Activated CD4-positive, alpha-beta memory T cell treated with anti-CD3 and anti-CD28 coated beads, Interleukin-2, amount 10 ng/mL, durations not matched to agents 7 days and 5 days (primary cell): ENCODE results near the gene LUC7L2. TPM values are rescaled to one million over a fixed set of nuclear protein-coding genes. Genes with fewer than 3 reads are reported as not detected.

Experiments used
- CTCF ChIA-PET: fragments of 350-600 bp; sonication (Branson Sonifier 250); formaldehyde crosslinking; loops from one replicate; lab custom pipeline; 2021; ENCODE audit warnings: antibody characterized with exemption, inconsistent platforms; lab: Charles Lee
- POLR2A ChIA-PET: fragments of 350-600 bp; sonication (Branson Sonifier 250); formaldehyde crosslinking; loops from one replicate; lab custom pipeline; 2021; ENCODE audit warnings: antibody characterized with exemption; lab: Charles Lee
- DNase-seq: peaks from one replicate; pipeline ENCODE4 v3.0.0-alpha.2; 2020
- H3K27ac Mint-ChIP-seq: one replicate; pipeline ENCODE4 v1.8.0; 2021; ENCODE audit warnings: mild to moderate bottlenecking, mixed read lengths
- H3K27me3 Mint-ChIP-seq: one replicate; pipeline ENCODE4 v1.8.0; 2021; ENCODE audit warnings: mixed read lengths
- H3K36me3 Mint-ChIP-seq: one replicate; pipeline ENCODE4 v1.8.0; 2021; ENCODE audit warnings: low read depth, mixed read lengths
- H3K4me1 Mint-ChIP-seq: one replicate; pipeline ENCODE4 v1.8.0; 2021; ENCODE audit warnings: mixed read lengths
- H3K4me3 Mint-ChIP-seq: one replicate; pipeline ENCODE4 v1.8.0; 2021; ENCODE audit warnings: mild to moderate bottlenecking, mixed read lengths
- H3K9me3 Mint-ChIP-seq: one replicate; pipeline ENCODE4 v1.8.0; 2021; ENCODE audit warnings: mixed read lengths
- total RNA-seq, 2 experiments: library from RNA; stranded (reverse); gene quantifications; one replicate each; pipeline ENCODE4 v1.2.3, GENCODE V29; 2021

The LUC7L2 gene
- total RNA-seq, 2 experiments from 2014 or later: 106 to 110 TPM

DNA sequence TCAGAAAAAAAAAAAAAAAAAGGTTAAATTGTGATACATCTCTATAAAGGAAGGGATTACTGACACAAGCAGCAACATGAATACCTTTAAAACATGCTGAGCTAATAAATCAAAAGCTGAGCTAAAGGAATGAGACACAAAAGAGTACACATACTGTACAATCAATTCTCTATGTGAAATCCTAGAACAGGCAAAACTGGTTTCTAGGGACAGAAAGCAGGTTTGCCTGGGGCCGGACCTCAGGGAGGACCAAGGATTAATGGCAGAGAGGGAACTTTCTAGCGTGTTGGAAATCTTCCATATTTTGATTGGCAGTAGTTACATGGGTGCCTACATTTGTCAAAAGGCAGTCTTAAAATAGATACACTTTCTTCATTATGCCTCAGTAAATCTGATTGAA lies 71.3 kb downstream of the LUC7L2 start:
- CTCF ChIA-PET: interaction anchor here (0.7 kb wide), 1 partner anchor 402 kb away, joined by 3 read pairs; no protein-coding TSS in a partner anchor
- Mint-ChIP-seq H3K4me3 (no peak overlapping the region), H3K27ac (no peak overlapping the region), H3K9me3 (no peaks in the 10 kb centered on the region), H3K27me3 (no peaks in the 10 kb centered on the region), H3K4me1 (peaks cover 4% of the 10 kb centered on the region), H3K36me3 (peaks cover 13% of the 10 kb centered on the region)
- POLR2A ChIA-PET: interaction anchor here (1.2 kb wide), 1 partner anchor 70 kb away, joined by 3 read pairs; no protein-coding TSS in a partner anchor
- no peak for DNase-seq

DNA sequence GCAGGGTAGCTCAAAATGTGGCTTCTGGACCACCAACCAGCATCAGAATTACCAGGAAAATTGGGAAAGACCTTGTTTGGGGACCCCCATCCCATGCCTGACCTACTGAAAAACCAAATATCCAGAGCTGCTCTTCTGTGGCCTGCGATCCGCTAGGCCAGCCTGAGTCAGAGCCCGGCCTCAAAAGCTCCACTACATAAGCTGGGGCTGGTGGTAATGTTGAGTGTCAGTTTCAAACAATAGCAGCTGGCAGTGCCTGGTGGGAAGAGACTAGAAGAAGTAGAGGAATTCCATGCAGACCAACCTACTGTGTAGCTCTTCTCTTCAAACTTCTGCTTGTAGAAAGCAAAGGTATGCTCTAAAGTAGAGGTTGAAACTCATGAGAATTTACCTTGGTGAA lies 71.8 kb downstream of the LUC7L2 start:
- peaks cover 4% of the 10 kb centered on the region for H3K4me1 Mint-ChIP-seq
- H3K36me3 Mint-ChIP-seq: peaks cover 13% of the 10 kb centered on the region
- no peaks in the 10 kb centered on the region for H3K9me3 Mint-ChIP-seq
- H3K27ac Mint-ChIP-seq: no peak overlapping the region
- no peaks in the 10 kb centered on the region for H3K27me3 Mint-ChIP-seq
- no peak for DNase-seq
- ChIA-PET CTCF (interaction anchor here (0.6 to 0.7 kb wide), 2 partner anchors 237 to 402 kb away, joined by 3 read pairs; no protein-coding TSS in a partner anchor), POLR2A (interaction anchor here (1.2 kb wide), 1 partner anchor 71 kb away, joined by 3 read pairs; no protein-coding TSS in a partner anchor)
- no peak overlapping the region for H3K4me3 Mint-ChIP-seq

DNA sequence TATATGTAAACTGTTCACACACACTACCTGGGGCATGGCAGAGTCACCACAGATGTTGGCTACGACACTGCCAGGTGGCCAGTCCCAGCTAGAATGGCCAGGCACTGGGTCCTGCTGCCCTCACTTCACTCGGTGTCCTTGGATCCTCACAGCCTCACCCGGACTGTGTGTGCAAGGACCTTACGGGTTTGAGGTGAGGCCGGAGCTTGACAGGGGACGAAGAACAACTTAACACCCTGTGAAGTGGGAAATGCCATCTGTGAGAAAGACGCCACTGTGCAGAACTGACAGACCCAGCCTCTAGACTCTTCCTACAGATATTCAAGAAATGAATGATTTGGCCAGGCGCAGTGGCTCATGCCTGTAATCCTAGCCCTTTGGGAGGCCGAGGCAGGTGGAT lies 77.1 kb downstream of the LUC7L2 start:
- no peak for DNase-seq
- Mint-ChIP-seq H3K27me3 (no peaks in the 10 kb centered on the region), H3K4me3 (no peak overlapping the region), H3K36me3 (peaks cover 4% of the 10 kb centered on the region), H3K4me1 (peaks cover 4% of the 10 kb centered on the region), H3K9me3 (no peaks in the 10 kb centered on the region), H3K27ac (no peak overlapping the region)
- CTCF ChIA-PET: interaction anchor here (0.6 to 3.8 kb wide), 3 partner anchors 12 to 20 kb away, joined by 3 to 61 read pairs (median 3); no protein-coding TSS in a partner anchor
- POLR2A ChIA-PET: no interaction called here

DNA sequence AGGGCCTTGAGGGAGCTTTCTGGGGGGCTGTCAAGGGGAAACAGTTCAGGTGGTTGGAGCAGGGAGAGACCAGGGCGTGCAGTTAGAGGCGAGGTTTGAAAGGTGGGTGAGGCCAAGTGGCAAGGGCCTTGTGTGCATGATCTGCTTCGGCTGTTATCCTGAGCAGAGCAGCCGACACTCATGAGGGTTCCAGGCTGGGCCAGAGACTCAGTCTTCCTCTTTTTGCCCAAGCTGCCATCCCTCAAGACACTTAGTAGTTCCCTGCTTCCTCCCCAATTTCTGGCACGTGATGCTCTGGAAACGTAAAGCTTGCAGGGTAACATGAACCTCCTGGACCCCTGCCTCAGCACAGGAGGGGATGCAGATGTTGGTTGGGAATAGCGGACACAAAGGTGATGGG lies 79.7 kb downstream of the LUC7L2 start:
- Mint-ChIP-seq H3K9me3 (no peaks in the 10 kb centered on the region), H3K36me3 (peaks cover 1% of the 10 kb centered on the region), H3K4me3 (no peak overlapping the region), H3K27ac (no peak overlapping the region), H3K27me3 (no peaks in the 10 kb centered on the region), H3K4me1 (peaks cover 4% of the 10 kb centered on the region)
- ChIA-PET CTCF (no interaction called here), POLR2A (interaction anchor here (0.7 kb wide), 1 partner anchor 469 kb away, joined by 3 read pairs; no protein-coding TSS in a partner anchor)
- DNase-seq: no peak

DNA sequence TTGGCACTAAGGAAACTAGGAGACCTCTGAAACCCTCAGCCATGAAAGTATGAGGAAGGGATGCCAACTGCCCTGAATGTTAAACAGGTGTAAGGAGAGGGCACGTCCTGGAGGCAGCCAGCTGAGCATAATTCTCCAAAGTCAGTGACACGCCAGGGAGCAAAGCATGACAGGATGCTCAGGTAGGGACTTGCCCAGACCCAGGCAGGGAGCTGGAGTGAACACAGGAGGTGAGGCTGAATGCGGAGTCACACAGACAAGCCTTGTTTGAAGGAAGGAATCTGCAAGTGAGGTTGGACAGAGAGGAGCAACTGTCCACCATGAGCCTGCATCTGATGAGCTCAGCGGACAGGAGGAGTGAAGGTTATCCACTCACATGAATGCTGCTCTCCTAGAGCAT lies 82.3 kb downstream of the LUC7L2 start:
- Mint-ChIP-seq H3K27ac (no peak overlapping the region), H3K4me1 (no peaks in the 10 kb centered on the region), H3K9me3 (no peaks in the 10 kb centered on the region), H3K27me3 (no peaks in the 10 kb centered on the region), H3K36me3 (no peaks in the 10 kb centered on the region), H3K4me3 (no peak overlapping the region)
- ChIA-PET POLR2A (no interaction called here), CTCF (interaction anchor here (0.7 kb wide), 1 partner anchor 154 kb away, joined by 3 read pairs; no protein-coding TSS in a partner anchor)
- DNase-seq: no peak

DNA sequence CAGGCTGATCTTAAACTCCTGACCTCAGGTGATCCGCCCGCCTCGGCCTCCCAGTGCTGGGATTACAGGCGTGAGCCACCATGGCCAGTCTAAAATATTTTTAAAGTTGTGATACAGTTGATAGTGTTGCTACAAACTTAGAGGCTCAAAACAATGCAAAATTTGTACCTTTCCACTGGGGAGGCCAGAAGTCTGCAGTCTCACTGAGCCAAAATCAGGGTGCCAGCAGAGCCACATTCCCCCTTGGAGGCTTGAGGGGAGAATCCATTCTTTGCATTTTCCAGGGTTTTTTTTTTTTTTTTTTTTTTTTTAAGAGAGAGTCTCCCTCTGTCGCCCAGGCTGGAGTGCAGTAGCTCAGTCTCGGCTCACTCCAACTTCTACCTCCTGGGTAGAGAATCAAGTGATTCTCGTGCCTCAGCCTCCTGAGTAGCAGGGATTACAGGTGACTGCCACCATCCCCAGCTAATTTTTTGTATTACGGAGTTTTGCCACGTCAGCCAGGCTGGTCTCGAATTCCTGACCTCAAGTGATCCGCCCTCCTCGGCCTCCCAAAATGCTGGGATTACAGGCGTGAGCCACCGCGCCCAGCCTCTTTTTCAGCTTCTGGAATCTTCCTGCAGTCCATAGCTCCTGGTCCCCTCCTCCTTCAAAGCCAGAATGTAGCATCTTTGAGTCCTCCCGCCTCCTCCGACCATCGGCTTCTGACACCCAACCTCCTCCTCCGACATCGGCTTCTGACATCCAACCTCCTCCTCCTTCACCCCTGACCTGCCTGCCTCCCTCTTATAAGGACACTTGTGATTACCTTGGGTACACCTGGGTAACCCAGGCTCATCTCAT lies 86.6 kb downstream of the LUC7L2 start:
- Mint-ChIP-seq H3K27me3 (no peaks in the 10 kb centered on the region), H3K36me3 (no peaks in the 10 kb centered on the region), H3K9me3 (no peaks in the 10 kb centered on the region), H3K27ac (no peak overlapping the region), H3K4me3 (no peak overlapping the region), H3K4me1 (no peaks in the 10 kb centered on the region)
- POLR2A ChIA-PET: no interaction called here
- DNase-seq: no peak
- CTCF ChIA-PET: interaction anchor here (1.9 kb wide), 1 partner anchor 12 kb away, joined by 6 read pairs; no protein-coding TSS in a partner anchor

DNA sequence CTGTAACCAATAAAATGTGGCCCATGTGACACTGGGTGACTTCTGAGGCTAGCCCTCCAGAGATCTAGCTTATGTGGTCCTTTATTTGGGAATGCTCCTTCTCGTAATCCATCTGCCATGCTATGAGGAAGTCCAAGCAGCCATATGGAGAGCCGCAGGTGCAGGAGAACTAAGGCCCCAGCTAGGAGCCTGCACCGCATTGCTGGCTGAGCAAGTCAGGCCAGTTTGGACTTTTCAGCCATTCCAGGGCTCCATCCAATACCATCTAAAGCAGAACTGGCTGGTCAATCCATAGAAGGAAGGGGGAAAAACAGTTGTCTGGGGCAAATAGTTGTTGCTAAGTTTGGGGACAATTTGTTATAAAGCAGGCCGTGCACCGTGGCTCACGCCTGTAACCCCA lies 91.2 kb downstream of the LUC7L2 start:
- CTCF ChIA-PET: interaction anchor here (1.8 kb wide), 1 partner anchor 16 kb away, joined by 8 read pairs; no protein-coding TSS in a partner anchor
- Mint-ChIP-seq H3K27ac (no peak overlapping the region), H3K36me3 (no peaks in the 10 kb centered on the region), H3K4me3 (no peak overlapping the region), H3K27me3 (no peaks in the 10 kb centered on the region), H3K9me3 (no peaks in the 10 kb centered on the region), H3K4me1 (no peaks in the 10 kb centered on the region)
- POLR2A ChIA-PET: no interaction called here
- DNase-seq: no peak

DNA sequence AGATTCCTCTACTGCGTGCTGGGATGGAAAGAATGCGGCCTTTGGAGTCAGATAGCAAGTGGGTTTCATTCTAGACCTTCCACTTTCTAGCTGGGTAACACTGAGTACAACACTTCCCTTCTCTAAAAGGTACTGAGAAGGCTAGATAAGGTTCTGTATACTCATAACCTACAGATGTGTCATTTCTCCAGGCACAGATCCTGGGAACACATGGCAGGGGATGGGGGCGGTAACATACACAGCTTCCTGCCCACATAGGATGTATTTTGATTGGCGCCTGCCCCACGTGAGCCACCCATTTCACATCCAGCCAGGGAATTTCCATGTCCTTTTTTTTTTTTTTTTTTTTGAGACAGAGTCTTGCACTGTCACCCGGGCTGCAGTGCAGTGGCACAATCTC lies 91.9 kb downstream of the LUC7L2 start:
- H3K9me3 Mint-ChIP-seq: no peaks in the 10 kb centered on the region
- H3K4me1 Mint-ChIP-seq: no peaks in the 10 kb centered on the region
- no peak overlapping the region for H3K27ac Mint-ChIP-seq
- ChIA-PET CTCF (no interaction called here), POLR2A (no interaction called here)
- no peak overlapping the region for H3K4me3 Mint-ChIP-seq
- no peaks in the 10 kb centered on the region for H3K27me3 Mint-ChIP-seq
- no peaks in the 10 kb centered on the region for H3K36me3 Mint-ChIP-seq
- no peak for DNase-seq

DNA sequence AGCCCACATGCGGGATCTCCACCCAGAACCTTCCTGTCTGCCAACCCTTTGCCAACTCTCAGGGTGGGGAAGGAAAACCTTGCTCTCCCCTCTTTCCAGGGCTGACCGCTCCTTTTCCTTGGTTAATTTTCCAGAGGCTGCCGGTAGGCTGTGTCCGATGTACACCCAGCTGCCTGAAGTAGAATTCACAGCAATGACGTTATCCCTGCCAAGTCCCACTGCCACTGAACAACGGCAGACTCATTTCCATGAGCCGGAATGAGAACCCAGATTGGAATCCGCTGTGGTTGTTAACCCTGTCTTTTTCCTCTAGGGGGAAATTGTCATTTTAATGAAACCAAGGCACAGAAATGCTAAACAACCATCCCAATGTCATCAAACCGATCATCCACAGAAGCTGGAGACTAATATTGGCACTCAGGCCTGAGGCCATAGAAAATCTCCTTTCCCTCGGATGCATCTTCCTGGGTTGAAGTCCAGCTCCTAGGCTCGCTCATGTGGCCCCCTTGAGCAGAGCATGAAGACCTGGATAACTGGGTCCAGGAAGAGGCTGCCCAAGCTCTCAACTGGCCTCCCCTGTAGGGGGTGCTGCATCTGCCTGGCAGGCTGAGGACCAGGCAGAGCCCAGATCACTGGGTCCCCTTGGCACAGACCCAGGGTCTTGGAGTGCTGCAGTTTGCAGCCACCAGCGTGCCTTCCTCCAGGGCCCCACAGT lies 93.4 kb downstream of the LUC7L2 start:
- Mint-ChIP-seq H3K36me3 (no peaks in the 10 kb centered on the region), H3K27me3 (no peaks in the 10 kb centered on the region), H3K4me1 (no peaks in the 10 kb centered on the region), H3K4me3 (no peak overlapping the region), H3K27ac (no peak overlapping the region), H3K9me3 (no peaks in the 10 kb centered on the region)
- ChIA-PET CTCF (interaction anchor here (0.5 to 0.9 kb wide), 2 partner anchors 19 to 318 kb away, joined by 4 read pairs; no protein-coding TSS in a partner anchor), POLR2A (interaction anchor here (0.6 kb wide), 1 partner anchor 91 kb away, joined by 4 read pairs; no protein-coding TSS in a partner anchor)
- no peak for DNase-seq

DNA sequence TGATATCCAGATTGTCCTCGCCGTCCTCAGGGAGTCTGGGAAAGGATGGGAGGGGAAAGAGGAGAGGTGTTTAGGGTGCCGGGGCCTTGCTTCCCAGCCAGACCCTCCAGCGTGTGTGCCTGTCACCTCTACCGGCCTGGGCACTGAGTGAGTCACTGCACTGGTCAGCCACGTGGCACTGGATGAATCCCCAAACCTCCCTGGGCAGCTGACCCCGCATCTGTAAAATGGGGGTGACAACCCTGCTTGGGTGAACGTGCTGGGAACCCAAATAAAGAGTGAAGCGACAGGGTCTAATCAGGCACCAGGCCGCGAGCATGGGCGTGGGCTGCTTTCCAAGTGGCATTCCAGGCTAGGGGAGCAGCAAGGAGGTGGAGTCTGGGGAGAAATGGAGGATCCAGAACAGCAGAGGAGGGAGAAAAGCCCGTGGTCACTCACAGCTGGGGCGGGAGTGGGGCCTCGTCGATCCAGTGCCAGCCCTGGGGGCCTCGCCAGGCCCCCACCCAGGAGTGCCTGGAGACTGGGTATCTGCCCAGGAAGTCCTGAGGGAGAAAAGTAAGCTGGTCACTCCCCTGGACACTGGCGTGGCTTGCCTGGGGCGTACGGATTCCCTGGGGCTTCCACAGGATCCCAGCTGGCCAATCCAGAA lies 94.1 kb downstream of the LUC7L2 start:
- Mint-ChIP-seq H3K36me3 (no peaks in the 10 kb centered on the region), H3K27me3 (no peaks in the 10 kb centered on the region), H3K4me1 (no peaks in the 10 kb centered on the region), H3K4me3 (no peak overlapping the region), H3K27ac (no peak overlapping the region), H3K9me3 (no peaks in the 10 kb centered on the region)
- CTCF ChIA-PET: no interaction called here
- no peak for DNase-seq
- POLR2A ChIA-PET: interaction anchor here (0.6 kb wide), 2 partner anchors 92 to 991 kb away, joined by 3 to 4 read pairs; no protein-coding TSS in a partner anchor

DNA sequence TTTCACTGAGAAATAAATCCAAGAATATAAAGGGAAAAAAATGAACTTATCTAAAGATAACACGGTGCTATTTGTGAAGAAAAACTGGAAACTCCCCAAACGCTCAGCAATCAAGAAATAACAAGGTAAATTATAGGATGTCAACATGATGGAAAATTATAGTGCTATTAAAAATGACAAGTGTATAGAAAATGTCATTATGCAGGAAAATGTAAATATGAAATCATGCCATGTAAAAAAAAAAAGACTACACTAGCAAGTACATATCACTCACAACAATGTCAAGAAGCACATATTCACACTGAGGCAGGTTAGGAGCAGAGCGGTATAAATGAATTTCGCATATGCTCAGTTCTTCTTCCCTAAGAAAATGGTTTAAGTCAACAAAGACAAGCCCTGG lies 96.1 kb downstream of the LUC7L2 start:
- ChIA-PET POLR2A (no interaction called here), CTCF (no interaction called here)
- Mint-ChIP-seq H3K4me3 (no peak overlapping the region), H3K27ac (no peak overlapping the region), H3K9me3 (no peaks in the 10 kb centered on the region), H3K4me1 (no peaks in the 10 kb centered on the region), H3K27me3 (no peaks in the 10 kb centered on the region), H3K36me3 (no peaks in the 10 kb centered on the region)
- no peak for DNase-seq

DNA sequence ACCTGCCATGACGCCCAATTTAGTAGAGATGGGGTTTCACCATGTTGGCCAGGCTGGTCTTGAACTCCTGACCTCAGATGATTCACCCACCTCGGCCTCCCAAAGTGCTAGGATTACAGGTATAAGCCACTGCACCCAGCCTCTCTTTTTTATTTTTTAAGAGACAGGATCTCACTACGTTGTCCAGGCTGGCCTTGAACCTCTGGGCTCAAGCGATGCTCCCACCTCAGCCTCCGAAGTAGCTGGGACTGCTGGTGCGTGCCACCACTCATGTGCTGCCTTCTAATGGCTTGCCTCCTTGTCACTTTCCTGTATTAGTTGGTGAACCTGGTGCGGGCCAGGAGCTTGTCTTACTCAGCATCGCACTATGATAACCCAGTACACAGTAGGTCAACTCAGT lies 96.8 kb downstream of the LUC7L2 start:
- no peaks in the 10 kb centered on the region for H3K9me3 Mint-ChIP-seq
- H3K4me3 Mint-ChIP-seq: no peak overlapping the region
- ChIA-PET POLR2A (no interaction called here), CTCF (interaction anchor here (1.1 kb wide), 1 partner anchor 22 kb away, joined by 4 read pairs; no protein-coding TSS in a partner anchor)
- no peaks in the 10 kb centered on the region for H3K27me3 Mint-ChIP-seq
- H3K4me1 Mint-ChIP-seq: no peaks in the 10 kb centered on the region
- no peaks in the 10 kb centered on the region for H3K36me3 Mint-ChIP-seq
- no peak overlapping the region for H3K27ac Mint-ChIP-seq
- DNase-seq: no peak
